GM18519 (cell line): ENCODE measurements around the gene AMBP.
"Not testable (repeated sequence)": the region's sequence is repeated elsewhere in the genome, so short reads cannot be mapped to it uniquely, and the experiment has no call there.

Source experiments
- ATAC-seq: cut with Tn5 transposase; IDR thresholded peaks from one replicate; pipeline ENCODE4 v1.9.1; 2021; ENCODE audit warnings: mild to moderate bottlenecking, moderate library complexity; ENCODE audit not compliant: unreplicated experiment, low FRiP score

AMBP gene

DNA sequence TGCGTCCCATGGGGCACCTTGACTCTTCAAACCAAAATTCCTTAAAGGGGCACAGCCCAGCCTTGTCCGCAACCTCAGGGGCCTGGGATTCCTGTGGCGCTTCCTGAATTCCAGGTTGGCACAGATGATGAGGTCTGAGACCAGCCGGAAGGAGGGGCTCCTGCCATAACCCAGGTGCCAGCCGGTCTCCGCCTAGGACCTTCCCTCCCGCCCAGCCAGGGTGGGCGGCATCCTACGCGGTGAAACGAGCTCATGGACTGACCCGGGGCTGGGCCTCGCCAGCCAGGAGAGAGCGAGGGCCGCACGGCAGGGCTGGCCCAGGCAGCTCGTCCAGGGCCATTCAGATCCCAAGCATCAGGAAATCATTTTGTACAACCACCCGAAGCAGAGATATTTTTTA lies 23.0 kb downstream of the AMBP start:
- no peak for ATAC-seq

DNA sequence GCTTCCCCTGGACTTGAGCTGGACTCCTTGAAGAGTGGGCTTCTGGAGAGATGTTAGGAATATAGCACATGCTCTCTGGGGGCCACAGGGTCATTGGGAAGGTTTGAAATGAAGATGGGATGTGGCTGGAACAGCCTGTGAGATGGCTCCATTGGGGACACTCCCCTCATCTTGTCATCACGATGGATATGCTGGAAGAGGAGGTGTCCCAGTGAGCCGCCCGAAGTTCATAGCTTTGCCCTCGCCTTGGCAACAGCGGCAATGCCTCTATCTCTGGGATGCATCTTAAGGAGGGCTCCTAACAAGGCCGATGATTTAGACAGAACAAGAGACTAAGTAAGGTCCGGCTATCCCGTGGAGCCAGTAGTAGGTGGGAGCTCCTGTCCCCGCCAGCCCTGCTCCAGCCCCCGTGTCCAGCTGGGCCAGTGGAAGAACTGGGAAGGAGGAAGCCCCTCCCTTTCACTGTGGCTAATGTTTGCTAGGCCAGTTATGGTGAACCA lies 23.9 kb downstream of the AMBP start:
- no peak for ATAC-seq

DNA sequence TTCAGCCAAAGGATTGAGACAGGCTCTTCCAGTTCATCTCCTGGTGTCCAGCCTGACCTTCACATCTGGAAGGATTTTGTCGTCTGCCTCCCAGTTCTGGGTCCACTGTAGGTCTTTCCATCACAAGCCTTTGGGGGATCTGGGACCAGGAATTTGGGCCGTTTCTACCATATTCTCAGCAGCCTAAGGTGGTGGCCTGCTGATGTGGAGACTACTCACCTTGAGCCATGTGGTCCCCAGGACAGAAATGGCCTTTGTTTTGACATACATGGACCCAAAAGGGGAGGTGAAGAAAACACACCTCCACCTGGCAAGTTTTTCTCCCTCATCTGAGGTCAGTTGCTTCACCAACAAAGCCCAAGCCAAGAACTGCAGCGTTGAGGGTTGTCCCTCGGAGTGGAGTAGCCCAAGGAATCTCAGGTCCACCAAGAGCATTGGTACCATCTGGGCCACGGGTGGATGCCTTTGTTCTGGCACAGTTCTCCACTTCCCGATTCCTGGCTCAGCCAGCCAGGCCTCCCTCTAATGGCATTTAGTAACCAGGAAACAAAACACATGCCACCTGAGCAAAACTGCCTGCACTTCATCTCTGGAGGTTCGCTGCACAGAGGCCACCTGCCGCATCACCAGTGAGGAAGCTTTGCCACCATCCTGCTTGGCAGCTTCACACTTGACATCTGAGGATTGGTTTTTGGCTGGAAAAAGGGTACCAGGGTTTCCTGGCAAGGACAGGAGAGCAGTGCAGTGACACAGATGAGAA lies 24.7 kb downstream of the AMBP start:
- no peak for ATAC-seq

DNA sequence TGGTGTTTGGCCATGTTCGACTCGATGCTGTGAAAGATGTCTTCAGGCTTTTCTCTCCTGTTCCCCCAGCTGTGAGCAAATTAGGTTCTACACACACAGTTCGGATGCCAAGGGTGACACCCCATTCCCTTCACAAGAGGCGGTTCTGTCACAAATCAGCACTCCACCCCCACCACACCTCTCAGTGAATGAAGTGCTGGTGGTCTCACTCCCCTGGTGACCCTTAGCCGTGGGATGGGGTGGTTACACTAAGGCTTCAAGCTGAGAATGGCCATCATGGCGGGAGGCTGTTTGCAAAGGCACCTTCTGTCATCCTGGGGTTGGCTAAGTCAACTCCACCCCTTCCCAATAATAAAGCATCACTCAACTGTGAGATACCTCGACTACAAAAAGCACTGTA lies 26.4 kb downstream of the AMBP start:
- no peak for ATAC-seq

DNA sequence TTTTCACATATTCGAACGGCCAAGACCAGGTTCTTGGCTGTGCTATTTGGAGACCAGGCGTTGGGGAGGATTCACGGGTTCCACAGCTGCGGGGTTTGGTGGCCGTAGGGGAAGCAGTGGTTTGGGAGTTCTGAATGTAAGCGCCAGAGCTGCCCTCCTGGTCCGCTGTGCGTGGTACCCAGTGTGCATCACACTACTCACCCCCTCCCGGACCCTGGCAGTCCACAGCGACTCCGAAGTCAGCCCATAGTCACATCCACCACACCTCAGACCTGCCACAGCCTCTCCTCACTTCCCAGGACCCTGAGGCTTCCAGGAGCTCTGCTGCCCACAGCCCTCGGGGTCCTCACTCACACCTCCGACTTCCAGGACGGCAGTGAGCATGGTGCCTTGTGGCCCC lies 26.8 kb downstream of the AMBP start:
- ATAC-seq, result no peak

DNA sequence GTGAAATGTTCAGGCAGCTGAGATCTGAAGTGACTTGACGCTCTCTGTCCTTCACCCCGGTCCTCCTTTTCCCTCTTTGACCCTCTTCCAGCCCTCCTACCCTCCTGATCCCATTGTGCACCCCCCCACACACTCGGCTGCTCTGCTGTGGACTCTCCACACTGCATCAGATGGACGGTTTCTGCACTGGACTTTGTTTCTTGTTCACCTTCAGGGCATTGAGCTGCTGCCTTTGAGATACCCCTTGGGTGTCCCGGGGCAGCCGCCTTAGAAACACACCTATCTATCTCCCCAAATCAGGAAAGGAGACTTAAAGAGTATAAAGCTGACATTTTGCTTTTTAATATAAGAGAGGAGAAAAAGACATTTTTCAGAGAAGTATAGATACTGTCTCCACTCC lies 27.5 kb downstream of the AMBP start:
- ATAC-seq, result no peak

DNA sequence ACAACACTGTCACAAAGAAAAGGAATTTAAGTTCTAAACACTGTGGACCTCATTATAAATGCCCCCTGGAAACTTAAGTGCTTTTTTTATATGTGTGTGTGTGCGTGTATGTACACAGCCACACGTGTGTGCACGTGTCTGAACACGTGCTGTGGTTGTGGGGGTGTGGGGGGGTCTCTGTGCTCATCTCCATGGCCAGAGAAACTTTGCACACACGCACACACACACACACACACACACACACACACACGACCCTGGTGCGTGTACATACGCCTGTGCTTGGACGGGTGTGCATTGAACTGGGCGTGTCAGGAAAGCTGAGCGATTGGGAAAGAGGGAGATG lies 27.9 kb downstream of the AMBP start:
- no peak for ATAC-seq

DNA sequence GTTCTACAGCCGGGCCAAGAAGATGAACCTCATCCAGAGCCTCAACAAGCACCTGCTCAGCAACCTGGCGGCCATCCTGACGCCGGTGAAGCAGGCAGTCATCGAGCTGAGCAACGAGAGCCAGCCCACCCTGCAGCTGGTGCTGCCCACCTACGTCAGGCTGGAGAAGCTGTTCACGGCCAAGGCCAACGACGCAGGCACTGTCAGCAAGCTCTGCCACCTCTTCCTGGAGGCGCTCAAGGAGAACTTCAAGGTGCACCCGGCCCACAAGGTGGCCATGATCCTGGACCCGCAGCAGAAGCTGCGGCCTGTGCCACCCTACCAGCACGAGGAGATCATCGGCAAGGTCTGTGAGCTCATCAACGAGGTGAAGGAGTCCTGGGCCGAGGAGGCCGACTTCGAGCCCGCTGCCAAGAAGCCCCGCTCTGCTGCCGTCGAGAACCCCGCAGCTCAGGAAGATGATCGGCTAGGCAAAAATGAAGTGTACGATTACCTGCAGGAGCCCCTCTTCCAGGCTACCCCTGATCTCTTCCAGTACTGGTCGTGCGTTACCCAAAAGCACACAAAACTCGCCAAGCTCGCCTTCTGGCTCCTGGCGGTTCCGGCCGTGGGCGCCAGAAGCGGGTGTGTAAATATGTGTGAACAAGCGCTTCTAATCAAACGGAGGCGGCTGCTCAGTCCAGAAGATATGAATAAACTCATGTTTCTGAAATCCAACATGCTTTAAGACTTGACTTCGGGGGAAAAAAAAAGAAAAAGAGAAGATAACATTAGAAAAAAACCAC lies 28.5 kb downstream of the AMBP start:
- ATAC-seq, result no peak

DNA sequence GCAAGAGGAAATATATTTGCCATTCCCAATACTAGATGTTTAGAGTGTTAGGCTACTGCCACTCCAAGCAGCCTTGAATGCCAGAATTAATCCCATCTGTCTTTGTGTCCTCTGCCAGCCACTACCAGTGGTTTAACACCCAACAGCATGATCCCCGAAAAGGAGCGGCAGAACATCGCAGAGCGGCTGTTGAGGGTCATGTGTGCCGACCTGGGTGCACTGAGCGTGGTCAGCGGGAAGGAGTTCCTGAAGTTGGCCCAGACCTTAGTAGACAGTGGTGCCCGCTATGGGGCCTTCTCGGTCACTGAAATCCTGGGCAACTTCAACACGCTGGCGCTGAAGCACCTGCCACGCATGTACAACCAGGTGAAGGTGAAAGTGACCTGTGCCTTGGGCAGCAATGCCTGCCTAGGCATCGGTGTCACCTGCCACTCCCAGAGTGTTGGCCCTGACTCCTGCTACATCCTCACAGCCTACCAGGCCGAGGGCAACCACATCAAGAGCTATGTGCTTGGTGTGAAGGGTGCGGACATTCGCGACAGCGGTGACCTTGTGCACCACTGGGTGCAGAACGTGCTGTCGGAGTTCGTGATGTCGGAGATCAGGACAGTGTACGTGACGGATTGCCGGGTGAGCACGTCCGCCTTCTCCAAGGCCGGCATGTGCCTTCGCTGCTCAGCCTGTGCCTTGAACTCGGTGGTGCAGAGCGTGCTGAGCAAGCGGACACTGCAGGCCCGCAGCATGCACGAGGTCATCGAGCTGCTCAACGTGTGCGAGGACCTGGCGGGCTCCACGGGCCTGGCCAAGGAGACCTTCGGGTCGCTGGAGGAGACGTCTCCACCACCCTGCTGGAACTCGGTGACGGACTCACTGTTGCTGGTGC lies 29.3 kb downstream of the AMBP start:
- ATAC-seq, result no peak

DNA sequence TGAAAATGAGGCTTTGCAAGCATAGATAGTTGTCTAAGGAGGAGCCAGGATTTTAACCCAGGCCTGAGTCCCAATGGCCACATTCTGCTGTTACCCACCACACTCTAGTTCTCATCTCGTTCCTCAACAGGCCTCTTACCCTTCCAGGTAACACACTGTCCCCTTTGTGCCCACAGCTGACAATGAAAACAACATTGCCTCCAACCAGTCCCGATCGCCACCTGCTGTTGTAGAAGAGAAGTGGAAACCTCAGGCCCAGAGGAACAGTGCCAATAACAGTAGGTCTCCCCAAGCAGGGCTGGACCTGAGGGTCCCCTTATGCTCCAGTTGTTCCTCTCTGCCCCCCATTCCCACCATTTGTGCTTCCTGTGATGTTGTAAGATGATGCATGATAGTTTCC lies 30.4 kb downstream of the AMBP start:
- ATAC-seq, result no peak

DNA sequence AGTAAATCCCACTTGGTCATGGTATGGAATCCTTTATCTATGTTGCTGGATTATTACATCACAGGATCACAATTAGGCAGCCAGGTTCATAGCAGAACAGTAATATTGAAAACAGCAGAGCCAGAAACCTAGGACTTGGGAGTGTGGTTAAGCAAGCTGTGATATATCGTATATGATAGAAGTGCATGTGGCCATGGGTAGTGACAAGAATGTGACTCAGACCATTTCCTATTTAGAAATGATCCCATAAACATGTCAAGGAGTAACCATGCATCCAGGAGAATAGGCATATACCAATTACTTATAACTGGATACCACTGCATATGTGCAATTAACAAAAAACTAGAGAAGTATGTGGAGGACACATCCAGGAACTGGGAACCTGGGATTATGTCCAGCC lies 31.2 kb downstream of the AMBP start:
- ATAC-seq, result no peak

DNA sequence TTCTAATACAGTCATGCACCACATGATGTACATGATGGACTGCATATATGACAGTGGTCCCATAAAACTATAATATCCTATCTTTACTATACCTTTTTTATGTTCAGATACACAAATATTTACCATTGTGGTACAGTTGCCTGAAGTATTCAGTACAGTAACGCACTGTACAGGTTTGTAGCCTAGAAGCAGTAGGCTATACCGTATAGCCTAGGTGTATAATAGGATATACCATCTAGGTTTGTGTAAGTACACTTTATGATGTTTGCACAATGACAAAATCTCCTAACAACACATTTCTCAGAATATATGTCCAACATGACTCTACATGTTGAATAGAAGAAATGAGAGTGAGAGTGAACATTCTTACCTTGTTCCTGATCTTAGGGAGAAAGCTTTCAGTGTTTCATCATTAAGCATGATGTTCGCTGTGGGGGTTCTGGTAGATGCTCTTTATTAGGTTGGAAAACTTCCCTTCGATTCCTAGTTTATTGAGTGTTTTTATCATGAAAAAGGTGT lies 31.8 kb downstream of the AMBP start:
- ATAC-seq, result no peak

DNA sequence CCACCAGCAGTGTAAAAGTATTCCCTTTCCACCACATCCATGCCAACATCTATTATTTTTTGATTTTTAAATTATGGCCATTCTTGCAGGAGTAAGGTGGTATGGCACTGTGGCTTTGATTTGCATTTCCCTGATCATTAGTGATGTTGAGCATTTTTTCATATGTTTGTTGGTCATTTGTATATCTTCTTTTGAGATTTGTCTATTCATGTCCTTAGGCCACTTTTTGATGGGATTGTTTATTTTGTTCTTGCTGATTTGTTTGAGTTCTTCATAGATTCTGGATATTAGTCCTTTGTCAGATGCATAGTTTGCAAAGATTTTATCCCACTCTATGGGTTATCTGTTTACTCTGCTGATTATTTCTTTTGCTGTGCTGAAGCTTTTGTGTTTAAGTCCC lies 34.4 kb downstream of the AMBP start:
- not testable (repeated sequence) for ATAC-seq

DNA sequence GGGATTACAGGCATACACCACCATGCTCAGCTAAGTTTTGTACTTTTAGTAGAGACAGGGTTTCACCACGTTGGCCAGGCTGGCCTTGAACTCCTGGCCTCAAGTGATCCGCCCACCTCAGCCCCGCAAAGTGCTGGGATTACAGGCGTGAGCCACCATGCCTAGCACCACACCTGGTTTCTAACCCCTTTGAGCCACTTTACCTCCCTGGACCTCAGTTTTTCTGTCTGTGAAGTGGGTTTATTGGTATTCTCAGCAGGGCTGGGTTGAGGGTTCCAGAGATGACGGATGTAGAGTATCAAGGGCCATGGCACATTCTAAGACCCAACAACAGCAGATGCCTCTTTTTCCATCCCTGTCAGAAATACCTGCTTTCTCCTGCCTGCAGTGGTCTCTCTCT lies 38.6 kb downstream of the AMBP start:
- ATAC-seq, result no peak

DNA sequence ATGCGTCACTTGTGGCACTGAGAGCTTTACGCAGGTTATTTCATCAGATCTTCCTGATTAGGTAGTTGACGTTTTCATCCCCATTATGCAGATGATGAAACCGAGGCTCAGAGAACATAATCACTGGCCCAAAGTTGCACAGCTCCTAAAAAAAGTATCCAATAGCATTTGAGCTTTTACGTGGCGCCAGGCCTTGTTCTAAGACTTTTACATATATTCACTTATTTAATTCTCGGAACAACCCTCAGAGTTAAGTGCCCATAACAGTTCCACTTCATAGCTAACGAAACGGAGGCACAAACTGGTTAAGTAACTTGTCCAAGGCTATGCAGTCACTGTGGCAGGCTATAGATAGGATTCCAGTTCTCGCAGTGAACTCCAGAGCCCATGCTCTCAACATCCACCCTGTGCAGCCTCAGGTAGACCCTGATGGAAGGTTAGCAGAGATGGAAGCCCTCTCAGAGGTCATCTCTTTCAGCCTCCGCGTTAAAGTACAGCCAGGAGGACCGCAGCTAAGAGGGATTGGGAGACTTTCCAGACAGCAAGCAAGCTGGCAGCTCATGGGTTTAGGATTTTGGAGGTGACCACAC lies 39.3 kb downstream of the AMBP start:
- ATAC-seq, result no peak

DNA sequence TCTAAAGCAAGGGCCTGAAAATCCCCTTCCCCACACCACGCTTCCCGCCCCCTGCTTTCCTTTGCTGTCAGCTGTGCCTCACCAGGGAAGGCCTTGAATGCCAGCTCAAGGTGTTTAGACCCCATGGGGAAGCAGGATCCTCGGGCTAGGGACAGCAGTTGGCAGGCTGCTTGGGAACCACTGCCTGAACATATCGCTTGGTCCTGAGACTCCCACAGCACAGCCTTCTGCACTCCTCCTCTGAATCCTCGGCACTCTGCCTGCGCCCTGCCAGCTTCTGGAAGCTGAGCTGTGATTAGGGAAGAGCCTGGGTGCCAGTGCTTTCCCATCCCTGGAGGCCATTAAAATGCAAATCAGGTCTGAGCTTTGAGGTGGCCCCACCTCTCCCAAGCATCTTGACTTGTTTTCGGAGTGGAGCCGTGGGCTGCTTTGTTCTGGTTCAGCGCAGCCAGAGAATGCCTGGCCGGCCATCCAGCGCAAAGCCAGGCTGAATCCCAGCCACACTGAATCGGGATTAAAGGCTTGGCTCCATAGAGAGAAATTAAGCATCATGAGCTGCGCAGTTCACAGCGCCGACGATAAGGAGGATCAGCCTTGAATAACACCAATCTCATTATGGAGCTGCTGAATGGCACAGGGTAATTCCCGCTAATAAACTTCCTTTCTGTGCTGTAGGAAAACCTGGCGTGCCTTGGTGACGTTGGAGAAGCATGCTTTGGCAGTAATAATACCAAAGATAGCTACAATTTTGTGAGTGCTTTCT lies 40.0 kb downstream of the AMBP start:
- ATAC-seq, result no peak

DNA sequence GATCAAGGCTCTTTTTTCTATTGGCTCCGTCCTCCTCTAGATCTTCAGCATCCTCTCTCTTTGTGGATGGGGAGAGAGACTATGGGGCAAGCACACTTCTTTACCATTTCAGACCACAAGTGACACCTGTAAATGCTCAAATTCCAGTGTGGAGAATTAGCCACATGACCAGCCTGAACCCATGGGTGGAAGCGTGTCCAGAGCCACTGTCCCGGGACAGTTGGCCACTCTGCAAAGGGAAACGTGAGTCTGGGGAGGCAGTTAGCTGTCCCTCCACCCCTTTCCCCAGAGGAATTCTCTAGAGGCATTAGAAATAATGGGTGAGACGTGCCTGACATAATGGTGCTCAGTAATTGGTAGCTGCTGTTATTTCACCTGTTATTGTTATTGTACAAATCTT lies 40.9 kb downstream of the AMBP start:
- ATAC-seq, result no peak

DNA sequence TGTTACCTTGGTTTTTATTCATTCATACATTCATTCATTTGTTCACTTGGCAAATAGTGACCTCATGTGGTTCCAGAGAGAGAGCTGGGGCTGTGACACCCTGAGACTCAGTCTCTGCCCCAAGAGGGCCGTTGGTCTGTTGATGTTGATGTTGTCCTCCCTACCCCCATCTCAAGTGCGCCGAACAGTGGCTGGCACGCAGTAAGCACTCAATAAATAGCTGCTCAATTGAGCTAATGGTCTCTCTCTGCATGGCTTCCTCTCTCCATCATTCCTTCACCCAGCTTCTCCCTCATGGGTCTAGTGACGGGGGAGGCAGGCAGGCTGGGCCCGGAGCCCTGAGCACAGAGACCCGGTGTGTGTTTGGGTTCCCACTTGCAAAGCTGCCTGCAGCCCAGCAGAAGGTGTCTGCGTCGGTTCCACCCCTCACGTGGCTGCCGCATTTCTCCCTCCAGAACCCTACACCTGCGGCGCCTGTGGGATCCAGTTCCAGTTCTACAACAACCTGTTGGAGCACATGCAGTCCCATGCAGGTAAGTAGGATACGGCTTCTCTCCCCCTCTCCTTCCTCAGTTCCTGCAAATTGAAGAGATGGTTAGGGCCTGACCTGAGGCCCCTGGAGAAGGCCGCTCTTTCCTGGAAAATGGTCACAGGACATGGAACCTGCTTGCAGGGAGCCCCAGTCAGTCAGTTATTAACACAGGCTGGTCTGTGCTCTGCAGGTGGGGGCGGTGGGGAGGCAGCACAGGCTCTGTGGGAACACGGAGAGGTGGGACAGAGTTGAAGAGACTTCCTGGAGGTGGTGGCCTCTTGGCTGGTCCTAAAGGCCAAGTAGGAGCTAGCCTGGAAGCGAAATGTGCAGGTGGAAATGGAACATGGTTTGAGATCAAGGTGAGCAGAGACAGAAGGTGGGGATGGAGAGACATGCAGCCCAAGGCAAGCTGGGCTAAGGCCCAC lies 42.0 kb downstream of the AMBP start:
- ATAC-seq, result no peak
